NCI-H2029 (cell line): ENCODE data around the gene ORM1.
"Not testable (repeated sequence)": the region's sequence is repeated elsewhere in the genome, so short reads cannot be mapped to it uniquely, and the experiment has no call there.

ENCODE experiments used
- DNase-seq: peaks from one replicate; lab custom pipeline; 2025; lab: John Stamatoyannopoulos, UW

Gene ORM1

GRCh38 chr9:114322831-114323531 lies at the start of gene ORM1:
TSS of gene ORM1 (plus strand) at chr9:114323098. CDS start at chr9:114323134, 36 bp downstream.
- not testable (repeated sequence) for DNase-seq

DNA sequence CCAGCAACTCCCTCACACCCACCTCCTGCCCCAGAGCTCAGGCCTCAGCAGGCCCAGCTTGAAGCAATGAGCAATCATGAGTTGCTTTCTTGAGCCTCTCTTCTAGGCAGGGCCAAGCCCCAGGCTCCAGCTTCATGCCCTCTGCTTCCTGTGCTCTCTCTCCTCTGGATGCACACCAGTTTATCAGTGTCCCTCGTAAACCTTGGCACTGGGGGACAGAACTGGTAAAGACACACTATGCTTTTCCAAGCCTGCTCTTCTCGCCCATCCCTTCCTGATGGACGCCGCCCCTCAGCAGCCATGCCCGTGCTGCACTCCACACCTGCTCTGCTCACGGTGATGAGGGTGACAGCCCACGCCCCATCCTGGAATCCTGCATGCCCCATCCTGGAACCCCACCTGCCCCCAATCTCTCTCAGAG lies 49.4 kb upstream of the ORM1 start:
- DNase-seq = no peak

GRCh38 chr9:114274217-114274616 lies 48.7 kb upstream of the ORM1 start:
- DNase-seq = no peak

DNA sequence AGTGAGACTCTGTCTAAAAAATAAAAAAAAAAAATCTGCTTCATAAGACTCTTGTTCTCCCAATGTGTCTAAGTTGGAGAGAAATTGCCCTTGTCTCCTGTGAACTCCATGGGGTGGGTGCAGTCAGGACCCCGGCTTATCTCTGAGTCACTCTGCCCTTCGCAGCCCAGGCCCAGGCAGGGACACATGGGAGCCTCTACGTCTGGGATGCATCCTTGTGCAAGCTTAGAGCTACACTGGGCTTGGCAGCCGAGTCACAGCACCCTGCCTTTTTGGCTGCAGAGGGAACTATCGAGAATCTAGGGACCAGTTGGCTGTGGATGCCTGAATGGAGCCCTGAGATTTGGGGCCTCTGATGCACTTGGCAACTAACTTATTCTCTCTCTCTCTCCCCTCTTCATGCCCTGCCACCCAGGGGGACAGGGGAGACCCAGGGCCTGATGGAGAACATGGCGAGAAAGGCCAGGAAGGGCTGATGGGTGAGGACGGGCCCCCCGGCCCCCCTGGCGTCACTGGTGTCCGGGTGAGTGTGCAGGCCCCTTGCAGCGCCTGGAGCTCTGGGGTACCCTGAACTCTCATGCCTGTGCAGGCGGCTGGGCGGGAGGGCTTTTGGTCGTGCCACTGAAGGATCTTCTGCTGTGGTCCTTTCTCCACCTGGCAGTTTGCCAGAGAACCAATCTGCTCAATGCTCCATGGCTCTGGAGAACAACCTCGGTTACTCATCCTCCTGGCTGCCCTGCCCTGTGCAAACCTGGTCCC lies 47.5 kb upstream of the ORM1 start:
- DNase-seq = no peak

- no peak for DNase-seq
These were observed 45.7 kb upstream of the ORM1 start for GRCh38 chr9:114276908-114277821.

DNA sequence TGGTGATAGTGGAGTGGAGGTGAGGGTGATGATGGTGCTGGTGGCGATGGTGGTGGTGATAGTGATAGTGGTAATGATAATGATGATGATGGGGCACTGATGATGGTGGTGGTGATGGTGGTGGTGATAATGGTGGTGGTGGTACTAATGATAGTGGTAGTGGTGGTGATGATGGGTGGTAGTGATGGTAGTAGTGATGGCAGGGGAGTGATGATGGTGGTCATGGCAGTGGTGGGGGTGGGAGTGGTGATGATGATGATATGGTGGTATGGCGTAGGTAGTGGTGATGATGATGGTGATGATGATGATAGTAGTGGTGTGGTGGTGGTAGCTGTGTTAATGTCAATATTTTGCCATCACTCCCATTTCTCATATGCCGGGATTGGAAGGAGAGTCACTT lies 44.5 kb upstream of the ORM1 start:
- no peak for DNase-seq

DNA sequence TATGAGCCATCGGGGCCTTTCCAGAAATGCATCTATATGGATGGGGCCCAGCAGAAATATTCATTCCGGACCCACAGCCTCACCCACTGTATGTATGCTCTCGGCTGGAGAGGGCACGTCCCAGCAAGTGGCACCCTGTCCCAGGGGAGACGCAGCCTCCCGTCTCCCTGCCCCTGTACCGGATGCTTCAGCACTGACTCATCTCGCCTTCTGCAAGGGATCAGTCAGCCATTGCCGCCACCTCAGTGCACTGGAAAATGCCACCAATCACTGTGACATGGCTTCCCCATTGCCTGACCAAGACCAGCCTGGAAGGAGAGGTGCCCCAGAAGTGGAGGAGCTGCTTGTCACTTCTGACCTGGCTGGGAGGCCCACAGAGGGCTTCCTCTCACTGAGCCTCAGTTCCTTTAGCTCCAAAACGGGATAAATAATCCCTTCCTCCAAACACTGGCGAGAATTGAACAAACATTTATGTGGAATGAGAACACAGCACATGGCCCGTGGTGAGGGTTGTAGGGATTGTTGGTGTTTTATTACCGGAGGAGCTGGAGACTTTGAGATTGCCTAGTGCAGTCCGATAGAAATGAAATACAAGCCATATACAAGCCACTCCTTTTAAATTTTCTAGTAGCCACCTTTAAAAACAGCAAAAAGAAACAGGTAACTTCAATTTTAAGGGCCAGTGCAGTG lies 43.9 kb upstream of the ORM1 start:
- DNase-seq = no peak

DNA sequence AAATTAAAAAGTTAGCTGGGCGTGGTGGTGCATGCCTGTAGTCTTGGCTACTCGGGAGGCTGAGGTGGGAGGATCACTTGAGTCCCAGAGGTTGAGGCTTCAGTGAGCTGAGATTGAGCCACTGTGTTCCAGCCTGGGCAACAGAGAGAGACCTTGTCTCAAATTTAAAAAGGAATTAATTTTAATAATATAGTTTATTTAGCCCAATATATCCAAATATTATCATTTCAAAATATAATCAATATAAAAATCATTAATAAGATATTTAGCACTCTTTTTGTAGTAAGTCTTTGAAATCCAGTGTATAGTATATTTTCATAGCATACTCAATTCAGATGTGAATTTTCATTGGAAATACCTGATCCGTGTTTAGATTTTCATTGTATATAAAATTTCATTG lies 43.2 kb upstream of the ORM1 start:
- no peak for DNase-seq

DNA sequence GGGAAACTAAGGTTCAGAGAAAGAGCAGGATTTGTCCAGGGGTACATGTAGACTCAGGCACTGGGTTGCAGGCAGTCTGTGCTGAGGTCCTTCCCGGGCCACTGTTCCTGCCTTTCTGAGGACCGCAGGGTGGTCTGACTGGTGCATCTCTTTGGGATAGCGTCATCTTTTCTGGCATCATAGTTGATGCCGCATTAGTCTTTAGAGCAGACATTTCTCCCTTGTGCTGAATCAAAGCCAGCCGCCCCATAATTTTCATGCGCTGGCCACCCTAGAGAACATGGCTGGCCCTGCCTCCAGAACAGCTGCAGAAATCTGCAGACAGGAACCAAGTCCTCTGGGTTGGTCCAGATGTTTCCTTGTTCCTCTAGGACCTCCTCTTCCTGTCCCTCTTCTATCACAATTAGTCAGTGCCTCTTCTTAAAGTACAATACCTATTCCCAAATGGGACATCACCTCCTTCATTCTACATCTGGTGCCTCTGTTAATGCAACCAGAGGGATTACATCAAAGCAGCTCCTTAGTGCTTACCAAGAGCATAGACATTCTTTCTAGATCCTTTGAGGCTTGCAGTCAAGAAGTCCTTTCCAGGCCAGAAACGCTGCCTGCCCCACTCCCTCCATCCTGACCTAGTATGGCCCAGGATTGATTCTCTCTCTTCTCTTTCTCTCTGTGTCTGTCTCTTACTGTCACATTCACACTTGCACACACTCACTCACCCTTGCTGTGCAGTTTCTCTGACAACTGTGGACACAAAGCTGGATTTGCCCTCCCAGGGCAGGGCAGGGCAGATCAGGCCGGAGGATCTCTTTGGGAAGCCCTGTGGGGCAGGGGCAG lies 42.0 kb upstream of the ORM1 start:
- DNase-seq = no peak

DNA sequence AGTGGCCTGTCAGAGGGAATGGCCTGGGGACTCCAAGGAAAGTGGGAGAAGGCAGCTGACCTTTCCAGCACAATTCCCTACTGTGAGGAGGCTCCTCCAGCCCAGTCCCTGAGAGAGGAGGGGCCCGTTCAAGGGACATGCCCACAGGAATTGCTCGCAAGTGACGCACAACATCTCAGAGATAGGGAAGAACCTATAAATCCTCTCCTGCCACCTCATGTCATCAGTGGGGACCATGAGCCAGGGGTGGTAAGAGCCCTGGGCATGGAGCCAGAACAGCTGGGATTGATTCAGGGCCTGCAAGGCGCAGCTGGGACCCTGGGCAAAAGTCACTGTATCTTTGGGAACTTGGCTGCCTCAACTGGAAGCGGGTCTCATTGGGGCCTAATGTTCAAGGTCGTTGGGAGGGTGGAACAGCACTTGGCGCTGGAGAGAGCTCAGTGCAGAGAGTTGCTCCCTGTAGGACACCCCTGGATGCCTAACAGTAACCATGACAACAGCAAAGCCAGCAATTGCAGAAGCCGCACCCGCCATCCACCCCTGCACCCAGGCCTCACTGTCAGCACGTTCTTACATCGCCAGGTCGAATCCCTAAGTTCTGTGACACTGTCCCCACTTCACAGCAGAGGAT lies 41.3 kb upstream of the ORM1 start:
- no peak for DNase-seq

DNA sequence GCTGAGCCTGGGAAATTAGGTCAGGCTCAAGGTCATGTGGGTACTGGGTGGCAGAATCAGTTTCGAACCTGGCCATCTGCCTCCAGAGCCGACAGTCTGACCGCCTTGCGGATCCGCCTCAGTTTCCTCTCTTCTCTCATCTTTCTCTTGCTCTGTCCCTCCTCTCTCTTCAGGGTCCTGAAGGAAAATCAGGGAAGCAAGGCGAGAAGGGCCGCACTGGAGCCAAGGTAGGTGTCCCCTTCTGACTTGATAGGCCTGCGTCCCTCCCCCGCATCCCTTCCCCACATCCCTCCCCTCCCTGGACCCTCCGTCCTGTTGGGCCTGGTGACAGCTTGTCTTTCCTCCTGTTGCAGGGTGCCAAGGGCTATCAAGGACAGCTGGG lies 40.8 kb upstream of the ORM1 start:
- no peak for DNase-seq

GRCh38 chr9:114282507-114282906 lies 40.4 kb upstream of the ORM1 start:
- no peak for DNase-seq

GRCh38 chr9:114282926-114283325 lies 40.0 kb upstream of the ORM1 start:
- DNase-seq = no peak

GRCh38 chr9:114283551-114284111 lies 39.3 kb upstream of the ORM1 start:
- DNase-seq = no peak

DNA sequence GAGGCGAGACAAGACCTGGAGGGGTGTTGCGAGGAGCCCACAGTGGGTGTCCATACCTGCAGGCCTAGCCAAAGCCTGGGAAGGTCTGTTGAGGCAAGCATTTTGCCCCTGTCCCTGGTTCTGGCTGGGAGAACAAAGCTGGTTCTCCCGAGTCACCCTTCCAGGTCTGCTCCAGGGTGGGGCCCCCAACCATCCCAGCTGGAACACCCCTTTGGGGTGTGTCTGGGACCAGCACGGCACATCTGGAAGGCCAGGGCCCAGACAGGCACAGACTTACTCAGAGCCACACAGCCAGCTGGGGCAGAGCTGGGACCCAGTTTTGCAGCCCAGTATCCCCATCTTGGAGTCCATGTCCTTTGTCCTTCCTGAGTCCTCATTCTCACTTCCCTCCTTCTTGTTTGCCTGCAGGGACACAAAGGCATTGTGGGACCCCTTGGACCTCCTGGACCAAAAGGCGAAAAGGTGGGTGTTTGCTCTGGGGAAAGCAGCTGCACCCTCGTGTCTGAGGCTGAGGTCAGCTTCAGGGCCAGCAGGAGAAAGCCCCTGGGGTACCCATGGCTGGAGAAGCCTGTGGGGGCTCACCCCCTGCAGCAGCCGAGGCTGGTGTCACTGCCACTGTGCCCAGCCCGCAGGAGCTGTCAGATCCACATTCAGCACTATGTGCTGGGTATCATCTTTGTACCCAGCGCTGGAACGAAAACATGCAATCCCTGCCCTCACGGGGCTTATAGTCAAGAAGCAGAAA lies 38.4 kb upstream of the ORM1 start:
- DNase-seq = no peak

DNA sequence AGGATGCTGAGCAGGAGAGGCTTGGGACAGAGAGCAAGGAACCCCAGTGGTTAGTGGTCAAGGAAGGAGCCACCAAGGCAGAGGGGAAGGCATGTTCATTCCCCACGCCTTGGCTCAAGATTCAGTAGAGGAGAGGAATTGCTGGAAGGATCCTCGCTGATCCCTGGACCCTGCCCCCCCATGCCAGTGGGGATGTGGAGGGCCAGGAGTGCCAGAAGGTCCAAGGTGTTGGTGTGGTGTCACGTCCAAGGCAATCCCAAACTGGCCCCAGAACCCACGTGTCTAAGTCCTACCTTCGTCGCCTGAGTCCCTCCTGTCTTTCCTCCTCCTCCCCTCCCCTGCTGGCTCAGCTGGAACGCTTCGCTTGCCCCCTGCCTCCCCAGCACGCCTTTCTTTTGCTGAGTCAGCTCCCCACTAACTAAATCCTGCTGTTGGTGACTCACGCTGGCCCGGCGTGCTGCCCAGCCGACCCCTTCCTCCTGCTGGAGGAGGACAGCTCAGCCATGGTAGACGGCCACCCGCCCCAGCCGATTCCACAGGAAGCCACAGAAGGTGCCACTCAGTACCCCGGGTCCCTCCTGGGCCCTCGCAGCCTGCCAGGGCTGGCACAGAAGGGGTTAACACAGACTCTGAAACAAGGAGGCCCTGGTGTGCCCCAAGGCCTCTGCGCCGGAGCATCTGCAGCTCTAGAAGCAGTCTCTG lies 37.6 kb upstream of the ORM1 start:
- no peak for DNase-seq

DNA sequence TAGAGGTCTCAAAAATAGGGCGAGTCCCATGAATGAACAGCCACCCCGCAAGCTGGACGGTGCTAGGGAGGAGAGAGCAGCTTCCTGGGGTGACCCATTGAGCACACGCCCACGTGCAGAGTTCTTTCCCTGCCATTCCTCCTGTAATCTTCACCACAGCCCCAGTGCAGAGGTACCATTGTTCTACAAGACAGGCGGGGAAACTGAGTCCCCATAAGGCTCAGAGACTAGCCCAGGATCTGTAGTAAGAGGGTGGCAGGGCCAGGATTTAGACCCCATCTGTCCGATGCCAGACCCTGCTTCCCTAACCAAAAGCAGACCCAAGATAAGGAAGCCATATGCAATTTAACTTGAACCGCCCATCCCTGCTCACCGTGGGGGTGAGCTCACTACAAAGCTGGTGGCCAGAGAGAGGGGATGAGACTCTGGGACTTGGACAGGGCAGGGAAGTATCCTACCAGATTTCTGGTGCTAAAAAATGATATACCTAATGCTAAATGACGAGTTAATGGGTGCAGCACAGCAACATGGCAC lies 36.7 kb upstream of the ORM1 start:
- DNase-seq = no peak

GRCh38 chr9:114287001-114287762 lies 35.7 kb upstream of the ORM1 start:
- DNase-seq = no peak
